Ovary (tissue), 9 donors: ENCODE results near the gene PRKCQ. TPM values are rescaled to one million over a fixed set of nuclear protein-coding genes. Genes with fewer than 3 reads are reported as not detected.

Source experiments
- DNase-seq, 5 donors: peaks; one replicate each; pipeline ENCODE4 v3.0.0-alpha.2; 2019 to 2020
- H3K27ac ChIP-seq, 2 donors: fragments of 200-600 bp; one replicate each; pipeline versions ENCODE4 v1.5.1 to v1.8.0; 2019 to 2022
- H3K27me3 ChIP-seq: fragments of 200-600 bp; one replicate; pipeline ENCODE4 v1.8.0; 2022
- H3K36me3 ChIP-seq: fragments of 200-600 bp; sonication (generic); one replicate; pipeline ENCODE4 v1.5.1; 2019
- H3K4me1 ChIP-seq: one replicate; pipeline ENCODE4 v1.8.1; 2013; ENCODE audit warnings: mild to moderate bottlenecking, moderate library complexity; ENCODE audit not compliant: insufficient read depth
- H3K4me3 ChIP-seq: fragments of 200-600 bp; sonication (generic); one replicate; pipeline ENCODE4 v1.5.1; 2017
- H3K9me3 ChIP-seq, 2 donors: fragments of 200-600 bp in 1 of 2; sonication (generic) in 1 of 2; one replicate each; pipeline versions ENCODE4 v1.5.1 to v1.8.1; 2013 to 2019; ENCODE audit warnings: mild to moderate bottlenecking in 1 of 2, moderate library complexity in 1 of 2
- EP300 ChIP-seq: sonication (generic); formaldehyde crosslinking; IDR thresholded peaks from one replicate; pipeline ENCODE4 v1.6.1; 2017; ENCODE audit warnings: antibody characterized with exemption
- POLR2A ChIP-seq: fragments of 450-650 bp; IDR thresholded peaks from one replicate; pipeline ENCODE4 v1.6.1; 2017; ENCODE audit warnings: antibody characterized with exemption, mild to moderate bottlenecking, moderate library complexity
- WGBS, 3 donors: extraction: QIAGEN DNeasy Blood & Tissue Kit in 1 of 3; methylation state at CpG; one replicate each; pipeline versions ENCODE4 v1.1.5 to v1.1.7; 2013 to 2017; 5-methylcytosine and 5-hydroxymethylcytosine counted together
- intact Hi-C, 4 donors: fragments of 100-400 bp; cut with DNase I; formaldehyde crosslinking; loops; one replicate each; pipeline versions ENCODE4 v1.11.0 to v1.15.1; 2022 to 2023
- polyA plus RNA-seq, 2 donors: library from polyadenylated mRNA; stranded (reverse); fragments of 200-250 nt in 1 of 2; fragments of 350-450 nt in 1 of 2; fragmentation: Illumina TruSeq in 1 of 2; extraction: RNeasy Lipid Tissue Mini Kit (QIAGEN cat#74804) in 1 of 2; gene quantifications; one replicate each; pipeline ENCODE4 v1.2.3, GENCODE V29; 2013 to 2014
- total RNA-seq, 7 donors: library from RNA; depleted of rRNA in 2 of 7; stranded (reverse); fragments of >200 nt in 2 of 7; fragmentation: NEBNext Ultra II Directional in 3 of 7; extraction: Animal tissue kit (Norgen Biotek cat#: 25700) in 3 of 7; gene quantifications; one replicate each; pipeline versions ENCODE4 v1.1.0 to v1.2.4, GENCODE V29; 2016 to 2023
- TF ChIP-seq, protein P1 (sequence below), 3 donors: fragments of 450-650 bp in 2 of 3; fragments of 200-600 bp in 1 of 3; IDR thresholded peaks; one replicate each; pipeline versions ENCODE4 v1.5.1 to v1.8.0; 2016 to 2022; ENCODE audit warnings: antibody characterized with exemption in 3 of 3, mild to moderate bottlenecking in 1 of 3
- donor health status: DM: no; HTN: no; CAD: no; lungs with moderate emphysema.
- donor health status: DM: no; HTN: no; CAD: no.
- donor health status: Bipolar disorder and iron deficiency.
- donor health status: DM: yes; HTN: yes; CAD: no.
- donor health status: DM: no; HTN: no; CAD: no.
- donor health status: DM: yes; HTN: yes; CAD: no.

The PRKCQ gene
- total and polyA plus RNA-seq, 9 donors: 0.71 to 3.6 (median 1.1) TPM

DNA sequence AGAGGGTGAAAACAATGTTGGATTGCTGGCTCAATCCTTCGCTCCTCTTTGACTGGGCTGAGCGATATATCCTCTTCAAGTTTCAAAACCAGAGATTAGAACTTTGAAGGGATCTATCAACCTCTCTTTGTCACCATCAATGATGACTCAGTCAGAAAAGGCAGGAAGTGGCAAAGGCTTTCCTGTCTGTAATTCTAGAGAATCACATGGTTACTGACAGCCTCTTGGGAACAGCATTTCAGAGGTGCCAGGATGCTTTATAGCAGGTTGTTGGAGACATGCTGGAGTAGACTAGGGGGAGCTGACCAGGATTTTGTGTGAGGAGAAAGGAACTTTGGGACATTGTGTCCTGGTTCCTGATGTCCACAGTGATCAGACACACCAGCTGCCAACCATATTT, 81.3 kb downstream of the PRKCQ start:
- no peak overlapping the region for H3K27ac ChIP-seq
- H3K4me1 ChIP-seq: no peaks in the 10 kb centered on the region
- 95 to 100% (median 98%) methylated on average over 2 of the region's 2 CpGs for WGBS, 3 donors

GRCh38 chr10:6497620-6498019, 82.5 kb downstream of the PRKCQ start:
- Histone ChIP-seq H3K9me3 (no peaks in the 10 kb centered on the region), H3K27me3 (no peaks in the 10 kb centered on the region), H3K27ac (no peak overlapping the region), H3K4me3 (no peak overlapping the region), H3K4me1 (no peaks in the 10 kb centered on the region), H3K36me3 (no peaks in the 10 kb centered on the region)
- TF ChIP-seq EP300 (no peak), POLR2A (no peak)
- TF ChIP-seq, protein P1, sequence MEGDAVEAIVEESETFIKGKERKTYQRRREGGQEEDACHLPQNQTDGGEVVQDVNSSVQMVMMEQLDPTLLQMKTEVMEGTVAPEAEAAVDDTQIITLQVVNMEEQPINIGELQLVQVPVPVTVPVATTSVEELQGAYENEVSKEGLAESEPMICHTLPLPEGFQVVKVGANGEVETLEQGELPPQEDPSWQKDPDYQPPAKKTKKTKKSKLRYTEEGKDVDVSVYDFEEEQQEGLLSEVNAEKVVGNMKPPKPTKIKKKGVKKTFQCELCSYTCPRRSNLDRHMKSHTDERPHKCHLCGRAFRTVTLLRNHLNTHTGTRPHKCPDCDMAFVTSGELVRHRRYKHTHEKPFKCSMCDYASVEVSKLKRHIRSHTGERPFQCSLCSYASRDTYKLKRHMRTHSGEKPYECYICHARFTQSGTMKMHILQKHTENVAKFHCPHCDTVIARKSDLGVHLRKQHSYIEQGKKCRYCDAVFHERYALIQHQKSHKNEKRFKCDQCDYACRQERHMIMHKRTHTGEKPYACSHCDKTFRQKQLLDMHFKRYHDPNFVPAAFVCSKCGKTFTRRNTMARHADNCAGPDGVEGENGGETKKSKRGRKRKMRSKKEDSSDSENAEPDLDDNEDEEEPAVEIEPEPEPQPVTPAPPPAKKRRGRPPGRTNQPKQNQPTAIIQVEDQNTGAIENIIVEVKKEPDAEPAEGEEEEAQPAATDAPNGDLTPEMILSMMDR (IDR thresholded peaks at IDR 0.05): no peak
- intact Hi-C loops: no loop called here
- no peak for DNase-seq
- WGBS, 3 donors: 81 to 86% (median 83%) methylated on average over 4 of the region's 4 CpGs

More for the DNA sequence above, 81.3 kb downstream of the PRKCQ start:
- intact Hi-C loops: no loop called here
- Histone ChIP-seq H3K36me3 (no peaks in the 10 kb centered on the region), H3K9me3 (no peaks in the 10 kb centered on the region), H3K27me3 (no peaks in the 10 kb centered on the region), H3K4me3 (no peak overlapping the region)
- DNase-seq: no peak
- TF ChIP-seq, protein P1 (IDR thresholded peaks at IDR 0.05): no peak
- TF ChIP-seq POLR2A (no peak), EP300 (no peak)

DNA sequence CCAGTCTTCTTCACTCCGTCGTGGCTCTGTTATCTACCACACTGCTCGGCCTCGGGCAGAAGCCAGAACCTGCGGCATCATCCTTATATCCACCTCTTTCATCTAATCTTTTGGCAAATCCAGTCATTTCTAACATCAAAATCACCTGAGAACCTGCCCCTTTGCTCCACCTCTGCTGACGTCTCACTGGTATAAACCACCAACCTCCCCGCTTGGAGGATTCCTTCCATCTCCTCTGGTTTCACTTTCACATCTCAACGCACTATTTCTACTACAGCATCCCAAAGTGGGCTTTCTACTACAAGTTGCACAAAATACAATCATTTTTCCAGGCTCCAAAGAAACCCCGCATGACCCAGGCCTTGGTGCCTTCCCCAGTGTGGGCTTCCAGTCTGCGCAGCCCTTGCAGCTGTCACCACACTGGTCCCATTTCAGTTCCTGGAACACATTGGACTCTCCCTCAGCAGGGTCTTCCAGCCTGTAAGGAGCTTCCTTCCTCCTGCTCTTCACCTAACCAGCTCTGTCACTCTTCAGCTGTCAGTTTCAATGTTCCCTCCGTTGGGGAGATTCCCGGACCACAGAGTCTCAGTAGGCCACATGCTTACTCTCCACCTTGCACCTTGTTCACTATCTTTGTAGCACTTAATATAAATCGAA, 85.0 kb downstream of the PRKCQ start:
- intact Hi-C loops: no loop called here

GRCh38 chr10:6494442-6494819, 85.6 kb downstream of the PRKCQ start:
- H3K27ac ChIP-seq: no peak overlapping the region
- H3K4me3 ChIP-seq: no peak overlapping the region
- H3K36me3 ChIP-seq: no peaks in the 10 kb centered on the region
- WGBS, 3 donors: 62 to 99% (median 89%) methylated on average over 2 of the region's 2 CpGs
- no peaks in the 10 kb centered on the region for H3K27me3 ChIP-seq
- no peaks in the 10 kb centered on the region for H3K4me1 ChIP-seq
- intact Hi-C loops: no loop called here
- H3K9me3 ChIP-seq: no peaks in the 10 kb centered on the region
- TF ChIP-seq, protein P1 (IDR thresholded peaks at IDR 0.05): no peak
- TF ChIP-seq EP300: no peak
- TF ChIP-seq POLR2A: no peak
- DNase-seq: no peak

More for the DNA sequence above, 85.0 kb downstream of the PRKCQ start:
- no peak for DNase-seq
- no peak overlapping the region for H3K27ac ChIP-seq
- H3K4me3 ChIP-seq: no peak overlapping the region
- H3K36me3 ChIP-seq: no peaks in the 10 kb centered on the region
- 90 to 92% (median 90%) methylated on average over 13 of the region's 13 CpGs for WGBS, 3 donors
- H3K4me1 ChIP-seq: no peaks in the 10 kb centered on the region
- H3K9me3 ChIP-seq: no peaks in the 10 kb centered on the region
- no peaks in the 10 kb centered on the region for H3K27me3 ChIP-seq
- TF ChIP-seq, protein P1 (IDR thresholded peaks at IDR 0.05): no peak
- TF ChIP-seq EP300 (no peak), POLR2A (no peak)
